ENCODE measurements around the gene CA11. TPM values are rescaled to one million over a fixed set of nuclear protein-coding genes. Genes with fewer than 3 reads are reported as not detected.
A peak's percentile ranks its signal among the peaks of the same experiment; 100 is the strongest.

Gene CA11
- total and polyA plus RNA-seq, 9 of the 15 experiments (the other 6 are each of a cell fraction or from before 2014, with no cell fraction given), result 2.9 to 19.9 (median 8.3) TPM

DNA sequence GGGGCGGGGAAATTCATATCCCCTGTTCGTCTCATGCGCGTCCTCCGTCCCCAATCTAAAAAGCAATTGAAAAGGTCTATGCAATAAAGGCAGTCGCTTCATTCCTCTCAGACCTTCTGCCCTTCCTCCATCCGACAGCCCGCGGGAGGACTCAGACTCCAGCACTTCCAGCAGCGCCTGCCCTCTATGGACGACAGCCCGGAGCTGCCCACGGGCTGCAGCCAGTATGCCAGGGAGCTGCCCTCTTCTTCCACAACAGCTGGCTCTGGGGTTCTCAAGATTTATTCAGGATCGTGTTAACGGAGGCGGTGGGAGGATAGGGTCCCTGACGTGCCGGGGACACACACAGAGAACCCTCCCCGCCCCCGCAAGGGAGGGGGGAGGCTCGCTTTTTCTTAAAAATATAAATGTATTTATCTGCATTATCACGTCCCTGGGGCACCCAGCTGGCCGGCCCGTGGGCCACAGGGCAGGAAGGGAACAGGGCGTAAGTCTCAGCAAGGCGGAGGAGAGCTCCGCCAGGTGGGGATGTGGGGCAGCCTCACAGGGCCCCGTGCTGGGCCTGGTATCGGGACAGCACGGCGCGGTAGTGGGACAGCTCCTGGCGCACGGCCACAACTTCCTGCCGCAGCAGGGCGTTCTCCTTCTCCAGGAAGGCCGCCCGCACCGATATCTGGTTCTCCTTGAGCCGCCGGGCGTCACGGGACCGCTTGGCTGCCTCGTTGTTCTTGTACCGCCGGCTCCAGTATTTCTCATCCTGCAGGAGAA is 15.5 kb downstream of the CA11 start:
- TF ChIP-seq POLR2G (IDR thresholded peaks at IDR 0.05; ENCODE audit: low read depth, low read length) (peak; percentile 42; the same call in 1 of the 2 replicates), TRIM28 (IDR thresholded peaks at IDR 0.05) (no peak), ZNF174 (CRISPR knock-in tag; IDR thresholded peaks at IDR 0.05) (no peak)
- Histone ChIP-seq H3K9me3 (replicated peaks; ENCODE audit: control insufficient read depth, insufficient read depth, low read depth, low read length) (no peaks in the 10 kb centered on the region), H3K9me1 (ENCODE audit: control insufficient read depth, insufficient read depth, low read length) (peaks cover 4% of the 10 kb centered on the region), H3K27me3 (ENCODE audit: control insufficient read depth in 2 of 2, insufficient read depth in 2 of 2, low read length in 2 of 2) (no peaks in the 10 kb centered on the region), H3K27ac (ENCODE audit: extremely low read depth, low read depth, low read length) (no peak overlapping the region), H3K4me1 (replicated peaks in 1 of 2; ENCODE audit: control insufficient read depth in 2 of 2, insufficient read depth in 2 of 2, low read length in 2 of 2) (peaks cover 27 to 79% of the 10 kb centered on the region in 2 experiments), H3K4me3 (no peak overlapping the region), H3K79me2 (ENCODE audit: control insufficient read depth, insufficient read depth, low read length) (peaks cover 3% of the 10 kb centered on the region; the same call in 2 of the 3 replicates), H3K36me3 (ENCODE audit: control insufficient read depth, insufficient read depth, low read length) (peaks cover 5% of the 10 kb centered on the region; the same call in 1 of the 3 replicates), H3K9ac (ENCODE audit: insufficient read depth in 1 of 2, low read depth in 2 of 2, low read length in 2 of 2) (no peak overlapping the region), H4K20me1 (replicated peaks; ENCODE audit: control insufficient read depth, insufficient read depth, low read length) (no peaks in the 10 kb centered on the region), H3K4me2 (ENCODE audit: insufficient read depth, low read length) (no peak overlapping the region), H2AFZ (ENCODE audit: low read depth, low read length) (no peak overlapping the region)
- POLR2A ChIA-PET, result interaction anchor here (0.6 to 1.7 kb wide), 8 partner anchors 11 to 363 kb away, joined by 3 to 15 read pairs (median 4); partner anchors contain the start of genes RPL18, RUVBL2 and SPHK2
- DNase-seq (ENCODE audit: extremely low read depth in 1 of 4, low spot score in 3 of 4) (no peak), FAIRE-seq (no peak), ATAC-seq (no peak)
- in situ Hi-C loops (cut with MboI), result no loop called here
- CTCF ChIA-PET (ENCODE audit: low intra/inter-chr PET ratio), result no interaction called here
- BruUV-seq (replicated peaks), result no TSS peak
- 85% methylated on average over 28 of the region's 47 CpGs for WGBS (ENCODE audit: insufficient coverage, low coverage, missing lambda C conversion rate)
- intact Hi-C loops (cut with micrococcal nuclease), result no loop called here

Measured in K562 (cell line).